ENCODE data around the gene C22orf23.
"Not testable (repeated sequence)": the region's sequence is repeated elsewhere in the genome, so short reads cannot be mapped to it uniquely, and the experiment has no call there.

Gene C22orf23

DNA sequence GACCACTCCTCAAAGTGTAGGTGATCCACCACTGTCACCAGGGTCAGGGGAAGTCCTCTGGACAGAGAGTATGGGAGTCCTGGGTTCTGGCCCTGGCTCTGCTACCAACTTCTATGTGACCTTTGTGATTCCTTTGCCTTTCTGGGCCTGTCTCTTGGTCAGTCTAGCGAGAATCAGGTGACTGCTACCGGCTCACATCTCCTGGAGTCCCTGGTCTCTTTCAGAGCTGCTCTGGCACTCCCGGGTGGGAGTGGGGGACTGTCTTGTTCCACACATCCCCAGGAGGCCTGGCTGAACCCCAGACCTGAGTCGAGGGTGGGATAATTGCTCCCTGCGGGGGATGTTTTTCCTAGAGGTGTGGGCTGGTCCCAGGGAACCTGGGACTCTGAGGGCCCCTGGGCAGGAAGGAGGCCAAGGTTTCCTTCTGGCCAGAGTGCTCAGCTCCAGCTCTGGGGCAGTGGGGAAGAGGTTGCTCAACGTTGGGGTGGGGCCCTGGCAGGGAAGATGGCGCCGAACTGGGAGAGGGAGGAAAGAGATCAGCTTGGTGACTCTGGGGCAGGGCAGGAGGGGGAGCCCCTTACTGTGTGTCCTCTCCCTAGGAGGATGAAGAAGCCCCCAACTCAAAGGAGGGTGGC is 28.9 kb upstream of the C22orf23 start:
- DNase-seq, result no peak

GRCh38 chr22:37981282-37982011 is 28.0 kb upstream of the C22orf23 start:
- no peak for DNase-seq

DNA sequence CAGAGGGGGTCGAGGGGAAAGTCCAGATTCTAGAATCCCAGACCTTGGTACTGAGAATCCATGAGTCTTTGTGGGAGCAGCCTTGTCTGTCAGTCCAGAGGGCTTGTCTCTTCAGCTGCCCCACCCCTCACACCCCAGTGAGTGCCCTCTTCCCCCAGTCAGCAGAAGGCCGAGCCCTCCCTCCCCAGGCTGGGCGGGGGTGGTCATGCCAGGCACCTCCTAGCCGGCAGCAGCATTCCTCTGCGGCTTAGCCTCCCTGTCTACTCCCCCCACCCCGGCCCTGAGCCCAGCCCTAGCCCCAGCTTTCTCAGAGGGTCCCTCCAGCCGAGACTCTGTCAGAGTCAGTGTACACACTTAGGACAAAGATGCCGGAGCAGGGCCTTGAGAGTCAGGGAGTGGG is 26.4 kb upstream of the C22orf23 start:
- no peak for DNase-seq

DNA sequence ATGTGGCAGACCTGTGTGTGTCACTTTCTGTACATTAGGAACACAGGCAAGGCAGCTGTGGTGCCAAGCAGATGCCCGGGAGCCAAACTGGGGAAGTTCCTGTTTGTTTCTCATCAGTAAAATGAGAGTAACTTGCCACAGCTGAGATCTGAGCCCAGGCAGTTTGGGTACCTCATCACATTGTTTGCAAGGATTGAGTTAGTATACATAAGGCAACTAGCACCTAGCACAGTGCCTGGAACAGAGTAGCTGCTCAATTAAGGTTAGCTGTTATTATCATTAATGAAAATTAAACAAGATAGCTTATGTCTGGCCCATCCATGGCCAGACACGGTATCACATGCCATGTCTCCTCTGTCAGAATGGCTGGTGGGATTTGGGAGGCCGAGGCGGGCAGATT is 23.1 kb upstream of the C22orf23 start:
- DNase-seq, result no peak

DNA sequence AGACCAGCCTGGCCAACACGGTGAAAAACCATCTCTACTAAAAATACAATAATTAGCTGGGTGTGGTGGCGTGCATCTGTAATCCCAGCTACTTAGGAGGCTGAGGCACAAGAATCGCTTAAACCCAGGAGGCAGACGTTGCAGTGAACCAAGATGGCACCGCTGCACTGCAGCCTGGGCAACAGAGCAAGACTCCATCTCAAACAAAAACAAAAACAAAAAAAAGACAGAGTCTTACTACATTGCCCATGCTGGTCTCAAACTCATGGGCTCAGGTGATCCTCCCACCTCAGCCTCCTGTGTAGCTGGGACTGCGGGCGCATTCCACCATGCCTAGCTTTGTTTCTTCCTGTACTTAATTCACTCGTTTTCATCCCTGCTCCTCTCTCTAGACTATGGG is 22.6 kb upstream of the C22orf23 start:
- not testable (repeated sequence) for DNase-seq

- DNase-seq, result no peak
Measured at GRCh38 chr22:37975153-37975552, 21.8 kb upstream of the C22orf23 start.

DNA sequence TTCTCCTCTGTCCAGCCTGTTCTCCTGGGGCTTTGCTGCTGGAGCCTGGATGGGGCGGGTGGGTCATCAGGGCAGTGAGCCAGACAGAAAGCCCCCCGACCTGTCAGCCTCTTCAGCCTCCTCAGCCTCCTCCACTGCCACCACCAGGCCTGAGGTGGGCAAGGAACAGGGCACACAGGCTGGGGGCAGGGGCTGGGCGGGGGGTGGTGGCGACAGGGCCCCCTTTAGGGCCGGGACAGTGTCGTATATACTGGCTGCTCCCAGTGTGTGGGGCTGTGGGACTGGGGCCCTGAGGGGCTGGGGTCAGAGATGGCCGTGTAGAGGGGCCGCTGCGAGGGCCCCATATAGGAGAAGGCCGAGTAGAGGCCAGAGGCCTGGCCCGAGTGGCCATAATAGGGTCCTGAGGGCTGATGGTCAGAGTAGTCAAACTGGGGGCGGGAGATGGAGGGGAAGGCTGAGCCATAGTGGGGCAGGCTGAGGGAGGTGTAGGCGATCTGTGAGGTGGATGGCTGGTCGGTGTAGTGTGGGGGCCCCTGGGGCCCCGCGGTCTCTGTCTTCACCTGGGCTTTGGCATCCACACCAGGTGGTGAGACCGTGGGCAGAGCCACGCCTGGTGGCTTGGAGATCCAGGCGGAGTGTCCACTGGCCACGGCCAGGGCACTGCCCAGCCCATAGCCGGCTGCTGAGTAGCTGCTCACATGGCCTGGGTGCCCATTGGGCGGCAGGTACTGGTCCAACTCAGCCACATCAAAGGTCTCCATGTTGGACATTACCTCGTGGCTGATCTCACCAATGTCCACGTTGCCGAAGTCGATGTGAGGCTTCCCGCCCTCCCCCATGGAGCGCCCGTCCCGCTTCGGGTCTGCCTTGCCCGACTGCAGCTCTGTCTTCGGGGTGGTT is 20.1 kb upstream of the C22orf23 start:
- DNase-seq, result no peak

- DNase-seq, result no peak
Measured at GRCh38 chr22:37972527-37972926, 19.1 kb upstream of the C22orf23 start.

- DNase-seq, result no peak
Measured at GRCh38 chr22:37971475-37972434, 18.4 kb upstream of the C22orf23 start.

DNA sequence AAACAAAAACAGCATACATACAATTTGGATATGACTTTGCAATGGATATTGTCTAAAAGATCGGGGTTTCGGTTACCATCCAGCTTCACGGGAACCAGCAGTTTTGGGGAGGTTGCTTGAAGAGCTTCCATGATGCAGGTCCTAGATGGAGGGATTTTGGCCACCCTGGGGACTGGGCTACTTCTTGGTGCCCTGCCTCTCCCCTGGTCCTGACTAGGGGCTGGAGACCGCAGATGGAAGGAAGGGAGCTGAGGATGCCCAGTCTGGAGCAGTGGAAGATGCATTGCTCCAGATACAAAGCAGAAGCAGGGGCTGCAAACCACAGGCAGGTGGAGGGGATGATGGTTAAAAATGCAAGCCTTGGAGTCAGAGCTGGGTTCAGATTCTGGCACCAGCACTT is 17.5 kb upstream of the C22orf23 start:
- no peak for DNase-seq

DNA sequence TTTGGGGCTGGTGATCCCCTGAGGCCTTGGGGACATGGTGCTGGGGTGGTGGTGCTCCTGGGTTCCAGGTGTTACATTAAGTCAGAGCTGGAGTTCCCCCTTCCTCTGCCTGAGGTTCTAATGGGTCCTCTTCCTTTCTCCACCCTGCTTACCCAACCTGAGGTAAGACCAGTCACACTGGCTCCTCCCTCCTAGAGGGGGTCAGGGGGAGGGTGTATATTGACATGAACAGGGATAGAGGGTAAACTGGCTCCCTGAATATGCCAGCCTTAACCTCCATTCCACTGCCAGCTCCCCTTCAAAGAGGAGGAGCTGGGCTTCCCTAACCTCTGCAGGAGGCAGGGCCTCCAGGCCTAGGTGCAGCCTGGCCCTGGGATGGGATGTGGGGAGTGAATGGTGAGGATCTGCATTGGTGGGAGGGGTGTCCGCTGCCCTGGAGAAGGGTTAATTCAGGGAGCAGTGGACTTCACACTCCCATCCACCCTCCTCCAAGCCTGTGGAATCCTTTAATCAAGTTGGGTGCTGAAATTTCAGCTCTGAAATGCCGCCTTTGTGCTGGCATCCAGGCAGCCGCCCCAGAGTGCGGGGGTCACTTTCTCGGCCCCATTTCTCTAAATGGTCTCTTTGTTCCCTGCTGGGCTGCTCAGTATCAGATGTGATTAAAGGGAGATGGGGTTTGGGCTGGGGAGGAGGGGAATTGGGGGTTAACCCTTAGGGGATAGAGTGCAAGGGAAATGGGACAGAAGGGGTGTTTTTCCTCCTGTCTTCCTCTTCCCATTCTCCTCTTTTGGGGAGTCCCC is 15.3 kb upstream of the C22orf23 start:
- DNase-seq, result no peak

GRCh38 chr22:37967637-37968451 is 14.4 kb upstream of the C22orf23 start:
- DNase-seq, result no peak

DNA sequence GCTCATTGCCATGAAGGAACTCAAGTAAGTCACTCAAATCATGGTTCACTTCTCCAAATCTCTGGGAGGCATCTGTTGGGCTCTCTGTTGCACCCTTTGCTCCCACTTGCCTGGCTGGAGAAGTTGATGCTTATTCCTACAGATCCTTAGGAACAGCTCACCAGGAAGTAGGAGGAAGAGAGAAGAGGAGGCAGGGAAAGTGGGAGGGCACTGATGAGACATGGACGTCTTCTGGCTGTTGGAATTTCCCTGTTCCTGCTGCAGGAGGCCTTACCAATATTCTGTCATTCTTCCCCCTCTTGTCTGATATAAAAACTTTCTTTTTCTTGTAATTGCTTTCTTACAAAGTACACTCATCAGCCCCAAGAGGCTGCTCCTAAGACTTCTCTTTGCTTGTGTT is 13.7 kb upstream of the C22orf23 start:
- DNase-seq, result no peak

- DNase-seq, result no peak
Measured at GRCh38 chr22:37965940-37966664, 12.7 kb upstream of the C22orf23 start.

- no peak for DNase-seq
Measured at GRCh38 chr22:37961062-37961461, 7.7 kb upstream of the C22orf23 start.

DNA sequence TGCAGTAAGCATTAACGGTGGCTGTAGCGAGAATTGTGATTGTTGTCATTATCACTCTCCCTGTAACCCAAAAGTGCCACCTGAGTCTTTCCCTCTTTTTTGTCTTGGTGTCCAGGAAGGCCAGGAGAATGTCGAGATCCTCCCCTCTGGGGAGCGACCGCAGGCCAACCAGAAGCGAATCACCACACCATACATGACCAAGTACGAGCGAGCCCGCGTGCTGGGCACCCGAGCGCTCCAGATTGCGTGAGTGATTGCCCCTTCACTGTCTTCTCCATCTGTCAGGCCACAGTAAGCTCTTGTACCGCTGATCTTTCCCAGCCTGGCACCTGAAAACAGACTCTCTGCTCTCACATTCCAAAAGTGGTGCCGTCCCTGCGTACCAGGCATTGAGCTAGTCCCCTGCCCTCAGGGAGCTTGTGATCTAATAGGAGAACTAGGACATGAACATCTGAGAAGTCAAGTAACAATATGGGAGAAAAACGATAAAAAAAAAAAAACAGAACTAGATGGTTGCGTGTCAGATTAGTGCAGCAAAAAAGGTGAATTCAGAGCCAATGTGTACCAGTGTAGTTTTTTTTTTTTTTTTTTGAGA is 5.9 kb upstream of the C22orf23 start:
- DNase-seq, result no peak

- DNase-seq, result no peak
Measured at GRCh38 chr22:37957232-37957631, 3.8 kb upstream of the C22orf23 start.

DNA sequence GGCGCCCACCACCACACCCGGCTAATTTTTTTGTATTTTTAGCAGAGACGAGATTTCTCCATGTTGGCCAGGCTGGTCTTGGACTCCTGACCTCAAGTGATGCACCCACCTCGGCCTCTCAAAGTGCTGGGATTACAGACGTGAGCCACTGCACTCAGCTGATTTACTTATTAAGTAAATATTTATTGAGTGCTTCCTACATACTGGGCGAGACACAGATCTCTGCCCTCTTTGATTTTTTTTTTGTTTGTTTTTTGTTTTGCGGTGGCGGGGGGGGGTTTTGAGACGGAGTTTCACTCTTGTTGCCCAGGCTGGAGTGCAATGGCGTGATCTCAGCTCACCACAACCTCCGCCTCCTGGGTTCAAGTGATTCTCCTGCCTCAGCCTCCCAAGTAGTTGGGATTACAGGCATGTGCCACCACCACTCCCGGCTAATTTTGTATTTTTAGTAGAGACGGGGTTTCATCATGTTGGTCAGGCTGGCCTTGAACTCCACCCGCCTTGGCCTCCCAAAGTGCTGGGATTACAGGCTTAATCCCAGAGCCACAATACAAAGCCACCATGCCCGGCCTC is 2.5 kb upstream of the C22orf23 start:
- not testable (repeated sequence) for DNase-seq

GRCh38 chr22:37954686-37955085 is 1.3 kb upstream of the C22orf23 start:
- DNase-seq, result no peak

Data from CD4-positive, alpha-beta T cell treated with Interleukin-17A for 4 hours (primary cell).